Stimulated activated naive CD8-positive, alpha-beta T cell treated with anti-CD3 and anti-CD28 coated beads, Interleukin-15, amount 100 ng/mL, for 72 hours (primary cell): Measurements from ENCODE around the gene RBFA.

ENCODE experiments used
- ATAC-seq: fragments of 150-1000 bp; cut with Tn5 transposase; 2 replicates; pipeline ENCODE4 v1.10.0; 2021; ENCODE audit warnings: mild to moderate bottlenecking, moderate library complexity
- DNase-seq, 2 donors: peaks; one replicate each; pipeline ENCODE4 v3.0.0; 2021 to 2022
- H3K27ac Mint-ChIP-seq, 2 donors: one replicate each; pipeline ENCODE4 v1.8.0; 2022; ENCODE audit warnings: mild to moderate bottlenecking in 2 of 2, mixed read lengths in 2 of 2, moderate library complexity in 2 of 2
- H3K27me3 Mint-ChIP-seq: one replicate; pipeline ENCODE4 v1.8.0; 2022; ENCODE audit warnings: mixed read lengths
- H3K4me1 Mint-ChIP-seq: one replicate; pipeline ENCODE4 v1.8.0; 2022; ENCODE audit warnings: mild to moderate bottlenecking, mixed read lengths
- H3K4me3 Mint-ChIP-seq, 2 donors: one replicate each; pipeline ENCODE4 v1.8.0; 2022; ENCODE audit warnings: mild to moderate bottlenecking in 2 of 2, mixed read lengths in 2 of 2, moderate library complexity in 1 of 2
- H3K9me3 Mint-ChIP-seq, 2 donors: one replicate each; pipeline ENCODE4 v1.8.0; 2022; ENCODE audit warnings: mixed read lengths in 2 of 2

RBFA gene

GRCh38 chr18:80077873-80078272 lies 43.6 kb downstream of the RBFA start:
- no peaks in the 10 kb centered on the region for H3K9me3 Mint-ChIP-seq
- no peak overlapping the region for H3K4me3 Mint-ChIP-seq
- no peak overlapping the region for H3K27ac Mint-ChIP-seq
- DNase-seq (no peak), ATAC-seq (no peak)
- H3K4me1 Mint-ChIP-seq, result no peaks in the 10 kb centered on the region
- peaks cover 11% of the 10 kb centered on the region for H3K27me3 Mint-ChIP-seq
